ENCODE data around the gene E2F8.

The E2F8 gene

GRCh38 chr11:19209617-19210370, 31.0 kb downstream of the E2F8 start:
- CTCF ChIA-PET, result interaction anchor here (0.6 to 1.1 kb wide), 4 partner anchors 35 to 549 kb away, joined by 3 to 4 read pairs (median 4); no protein-coding TSS in a partner anchor

More at GRCh38 chr11:19209617-19210370, 31.0 kb downstream of the E2F8 start:
- TF ChIP-seq ZNF157 (tag by site-specific recombination; IDR thresholded peaks at IDR 0.05) (no peak), PRDM4 (tag by site-specific recombination; IDR thresholded peaks at IDR 0.05) (no peak), KLF1 (tag by site-specific recombination; IDR thresholded peaks at IDR 0.05) (no peak), ZSCAN4 (tag by site-specific recombination; IDR thresholded peaks at IDR 0.05) (no peak), KLF9 (tag by site-specific recombination; IDR thresholded peaks at IDR 0.05; ENCODE audit: low read depth) (no peak), ZNF843 (tag by site-specific recombination; IDR thresholded peaks at IDR 0.05) (no peak), ZNF596 (tag by site-specific recombination; IDR thresholded peaks at IDR 0.05) (no peak), ZNF560 (tag by site-specific recombination; IDR thresholded peaks at IDR 0.05; ENCODE audit: borderline replicate concordance) (no peak), BCL11A (tag by site-specific recombination; IDR thresholded peaks at IDR 0.05; ENCODE audit: low read depth) (no peak), FEZF1 (tag by site-specific recombination; IDR thresholded peaks at IDR 0.05) (no peak), ZBTB49 (tag by site-specific recombination; IDR thresholded peaks at IDR 0.05; ENCODE audit: low read depth) (no peak), ZFP3 (tag by site-specific recombination; IDR thresholded peaks at IDR 0.05; ENCODE audit: low read depth) (no peak)
- TF ChIP-seq, protein P1, sequence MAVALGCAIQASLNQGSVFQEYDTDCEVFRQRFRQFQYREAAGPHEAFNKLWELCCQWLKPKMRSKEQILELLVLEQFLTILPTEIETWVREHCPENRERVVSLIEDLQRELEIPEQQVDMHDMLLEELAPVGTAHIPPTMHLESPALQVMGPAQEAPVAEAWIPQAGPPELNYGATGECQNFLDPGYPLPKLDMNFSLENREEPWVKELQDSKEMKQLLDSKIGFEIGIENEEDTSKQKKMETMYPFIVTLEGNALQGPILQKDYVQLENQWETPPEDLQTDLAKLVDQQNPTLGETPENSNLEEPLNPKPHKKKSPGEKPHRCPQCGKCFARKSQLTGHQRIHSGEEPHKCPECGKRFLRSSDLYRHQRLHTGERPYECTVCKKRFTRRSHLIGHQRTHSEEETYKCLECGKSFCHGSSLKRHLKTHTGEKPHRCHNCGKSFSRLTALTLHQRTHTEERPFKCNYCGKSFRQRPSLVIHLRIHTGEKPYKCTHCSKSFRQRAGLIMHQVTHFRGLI (tag by site-specific recombination; IDR thresholded peaks at IDR 0.05), result no peak
- TF ChIP-seq, protein P2, sequence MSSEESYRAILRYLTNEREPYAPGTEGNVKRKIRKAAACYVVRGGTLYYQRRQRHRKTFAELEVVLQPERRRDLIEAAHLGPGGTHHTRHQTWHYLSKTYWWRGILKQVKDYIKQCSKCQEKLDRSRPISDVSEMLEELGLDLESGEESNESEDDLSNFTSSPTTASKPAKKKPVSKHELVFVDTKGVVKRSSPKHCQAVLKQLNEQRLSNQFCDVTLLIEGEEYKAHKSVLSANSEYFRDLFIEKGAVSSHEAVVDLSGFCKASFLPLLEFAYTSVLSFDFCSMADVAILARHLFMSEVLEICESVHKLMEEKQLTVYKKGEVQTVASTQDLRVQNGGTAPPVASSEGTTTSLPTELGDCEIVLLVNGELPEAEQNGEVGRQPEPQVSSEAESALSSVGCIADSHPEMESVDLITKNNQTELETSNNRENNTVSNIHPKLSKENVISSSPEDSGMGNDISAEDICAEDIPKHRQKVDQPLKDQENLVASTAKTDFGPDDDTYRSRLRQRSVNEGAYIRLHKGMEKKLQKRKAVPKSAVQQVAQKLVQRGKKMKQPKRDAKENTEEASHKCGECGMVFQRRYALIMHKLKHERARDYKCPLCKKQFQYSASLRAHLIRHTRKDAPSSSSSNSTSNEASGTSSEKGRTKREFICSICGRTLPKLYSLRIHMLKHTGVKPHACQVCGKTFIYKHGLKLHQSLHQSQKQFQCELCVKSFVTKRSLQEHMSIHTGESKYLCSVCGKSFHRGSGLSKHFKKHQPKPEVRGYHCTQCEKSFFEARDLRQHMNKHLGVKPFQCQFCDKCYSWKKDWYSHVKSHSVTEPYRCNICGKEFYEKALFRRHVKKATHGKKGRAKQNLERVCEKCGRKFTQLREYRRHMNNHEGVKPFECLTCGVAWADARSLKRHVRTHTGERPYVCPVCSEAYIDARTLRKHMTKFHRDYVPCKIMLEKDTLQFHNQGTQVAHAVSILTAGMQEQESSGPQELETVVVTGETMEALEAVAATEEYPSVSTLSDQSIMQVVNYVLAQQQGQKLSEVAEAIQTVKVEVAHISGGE (tag by site-specific recombination; conservative IDR thresholded peaks at IDR 0.05; ENCODE audit: low read depth), result no peak
- Histone ChIP-seq H3K27ac (ENCODE audit: extremely low read depth, low read depth, low read length) (no peak overlapping the region), H3K36me3 (ENCODE audit: control insufficient read depth in 2 of 2, insufficient read depth in 1 of 2, low read length in 2 of 2) (no peaks in the 10 kb centered on the region), H3K9me3 (ENCODE audit: control insufficient read depth, insufficient read depth, low read depth, low read length) (no peaks in the 10 kb centered on the region), H3K4me1 (ENCODE audit: control insufficient read depth, insufficient read depth, low read length) (no peaks in the 10 kb centered on the region), H3K4me3 (ENCODE audit: low read depth, low read length) (no peak overlapping the region)
- POLR2A ChIA-PET, result interaction anchor here (0.7 kb wide), 1 partner anchor 383 kb away, joined by 6 read pairs; no protein-coding TSS in a partner anchor
